ENCODE results near the gene STX1B.

Gene STX1B

DNA sequence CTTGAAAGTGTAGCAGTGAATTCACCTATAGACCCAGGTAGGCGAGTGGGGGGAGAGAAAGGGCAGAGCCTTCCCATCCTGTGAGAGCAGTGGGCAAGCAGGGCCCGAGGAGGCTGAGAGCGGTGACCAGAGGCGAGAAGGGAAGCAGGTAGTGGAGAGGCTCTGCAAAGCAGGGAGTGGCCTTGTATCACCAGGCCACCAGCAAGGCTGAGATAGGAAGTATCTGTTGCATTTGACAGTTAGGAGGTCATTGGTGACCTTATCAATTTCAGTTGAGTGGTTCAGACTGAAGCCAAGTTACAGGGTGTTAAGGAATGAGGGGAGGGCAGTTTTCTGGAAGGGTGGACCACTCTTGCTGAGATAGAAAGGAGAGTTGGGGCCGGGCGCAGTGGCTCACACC, 36.1 kb downstream of the STX1B start:
- peak; percentile 88 for DNase-seq

DNA sequence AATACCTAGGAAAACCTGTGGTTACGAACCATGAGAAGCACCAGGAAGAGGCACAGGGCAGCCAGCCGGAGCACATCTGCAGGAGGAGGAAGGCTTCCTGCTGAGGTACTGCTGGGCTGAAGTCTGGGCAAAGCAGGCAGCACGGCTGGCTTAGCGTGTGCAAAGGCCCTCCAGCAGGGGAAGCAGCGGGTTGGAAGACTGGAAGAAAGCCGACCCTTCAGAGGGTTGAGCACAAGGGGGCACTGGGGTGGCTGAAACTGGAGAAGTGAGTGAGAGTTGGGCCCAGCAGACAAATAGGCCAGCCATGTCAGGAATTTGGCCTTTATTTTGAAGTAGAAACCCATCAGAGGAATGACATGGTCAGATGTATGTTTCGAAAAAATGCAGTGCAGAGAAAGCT, 37.6 kb downstream of the STX1B start:
- DNase-seq, result peak; percentile 76

DNA sequence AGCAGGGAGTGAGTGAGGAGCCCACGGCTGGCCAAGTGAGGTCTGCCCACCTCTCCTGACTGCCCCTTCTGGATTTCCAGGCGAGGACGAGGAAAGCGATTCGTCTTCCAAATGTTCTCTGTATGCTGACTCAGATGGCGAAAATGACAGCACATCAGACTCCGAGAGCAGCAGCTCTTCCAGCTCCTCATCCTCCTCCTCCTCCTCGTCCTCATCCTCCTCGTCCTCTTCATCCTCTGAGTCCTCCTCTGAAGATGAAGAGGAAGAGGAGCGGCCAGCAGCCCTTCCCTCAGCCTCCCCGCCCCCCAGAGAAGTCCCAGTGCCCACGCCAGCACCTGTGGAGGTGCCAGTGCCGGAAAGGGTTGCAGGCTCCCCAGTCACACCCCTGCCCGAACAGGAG, 39.1 kb downstream of the STX1B start:
- no peak for DNase-seq

DNA sequence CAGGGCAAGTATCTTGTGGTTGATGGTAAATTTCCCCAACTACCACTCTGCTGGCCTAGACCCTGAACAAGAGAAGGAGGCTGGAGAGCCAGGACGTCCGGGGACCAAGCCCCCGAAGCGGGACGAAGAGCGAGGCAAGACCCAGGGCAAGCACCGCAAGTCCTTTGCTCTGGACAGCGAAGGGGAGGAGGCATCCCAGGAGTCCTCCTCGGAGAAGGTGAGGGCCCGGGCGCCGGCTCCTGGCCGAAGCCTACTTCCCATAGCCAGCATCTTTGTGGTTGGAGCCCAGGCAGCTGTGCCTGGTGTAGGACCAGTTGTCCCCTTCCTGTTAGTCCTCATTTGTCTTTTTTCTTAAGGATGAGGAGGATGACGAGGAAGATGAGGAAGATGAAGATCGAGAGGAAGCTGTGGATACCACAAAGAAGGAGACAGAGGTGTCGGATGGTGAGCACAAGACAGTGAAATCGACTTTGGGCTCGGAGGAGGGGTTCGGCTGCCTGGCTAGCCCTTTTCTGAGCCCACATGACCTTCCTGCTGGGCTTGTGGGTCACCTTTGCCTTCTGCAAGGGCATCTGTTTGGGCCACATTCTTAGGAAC, 41.1 kb downstream of the STX1B start:
- no peak for DNase-seq

DNA sequence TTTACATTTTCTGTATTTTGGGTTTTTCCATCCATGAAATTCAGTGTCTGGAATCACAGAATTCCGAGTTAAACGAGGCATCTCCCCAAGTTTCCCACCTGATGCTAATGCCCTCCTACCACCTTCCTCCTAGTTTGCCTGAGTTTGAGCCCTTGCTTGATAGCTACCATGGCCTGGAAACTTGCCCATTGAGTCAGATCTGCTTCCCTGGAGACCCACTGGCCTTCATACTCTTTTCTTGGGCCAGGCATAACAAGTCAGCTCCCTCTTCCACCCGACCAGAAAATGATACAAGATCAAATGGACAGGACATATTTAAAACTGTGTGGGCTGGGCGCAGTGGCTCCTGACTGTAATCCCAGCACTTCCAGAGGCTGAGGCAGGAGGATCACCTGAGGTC, 42.6 kb downstream of the STX1B start:
- DNase-seq, result no peak

DNA sequence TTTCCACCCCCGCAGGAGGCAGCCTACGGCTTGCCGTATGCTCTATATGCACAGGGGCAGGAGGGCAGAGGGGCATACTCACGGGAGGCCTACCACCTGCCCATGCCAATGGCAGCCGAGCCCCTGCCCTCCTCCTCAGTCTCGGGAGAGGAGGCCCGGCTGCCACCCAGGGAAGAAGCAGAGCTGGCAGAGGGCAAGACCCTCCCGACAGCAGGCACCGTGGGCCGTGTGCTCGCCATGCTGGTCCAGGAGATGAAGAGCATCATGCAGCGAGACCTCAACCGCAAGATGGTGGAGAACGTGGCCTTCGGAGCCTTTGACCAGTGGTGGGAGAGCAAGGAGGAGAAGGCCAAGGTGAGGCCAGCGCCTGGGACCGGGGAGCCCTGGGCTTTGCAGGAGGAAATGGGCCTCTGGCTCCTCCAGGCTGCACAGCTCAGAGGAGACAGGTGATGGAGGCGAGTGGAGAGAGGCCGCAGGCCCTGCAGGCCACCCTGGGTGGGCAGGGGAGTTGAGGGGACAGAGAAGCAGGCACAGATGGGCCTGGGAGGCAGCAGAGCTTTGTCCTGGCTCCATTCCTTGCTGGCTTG, 44.3 kb downstream of the STX1B start:
- DNase-seq, result no peak

DNA sequence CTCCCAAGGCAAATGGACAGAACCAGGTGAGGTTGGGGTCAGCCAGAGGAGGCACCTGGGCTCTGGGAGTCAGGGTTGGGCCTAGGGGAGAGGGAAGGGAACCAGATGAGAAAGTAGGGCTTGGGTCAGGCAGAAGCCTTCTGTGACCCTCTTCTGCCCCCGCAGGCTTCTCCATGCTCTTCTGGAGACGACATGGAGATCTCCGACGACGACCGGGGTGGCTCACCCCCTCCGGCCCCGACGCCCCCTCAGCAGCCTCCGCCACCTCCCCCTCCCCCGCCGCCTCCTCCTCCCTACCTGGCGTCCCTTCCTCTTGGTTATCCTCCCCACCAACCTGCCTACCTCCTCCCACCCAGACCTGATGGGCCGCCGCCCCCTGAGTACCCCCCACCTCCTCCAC, 45.0 kb downstream of the STX1B start:
- DNase-seq, result no peak

DNA sequence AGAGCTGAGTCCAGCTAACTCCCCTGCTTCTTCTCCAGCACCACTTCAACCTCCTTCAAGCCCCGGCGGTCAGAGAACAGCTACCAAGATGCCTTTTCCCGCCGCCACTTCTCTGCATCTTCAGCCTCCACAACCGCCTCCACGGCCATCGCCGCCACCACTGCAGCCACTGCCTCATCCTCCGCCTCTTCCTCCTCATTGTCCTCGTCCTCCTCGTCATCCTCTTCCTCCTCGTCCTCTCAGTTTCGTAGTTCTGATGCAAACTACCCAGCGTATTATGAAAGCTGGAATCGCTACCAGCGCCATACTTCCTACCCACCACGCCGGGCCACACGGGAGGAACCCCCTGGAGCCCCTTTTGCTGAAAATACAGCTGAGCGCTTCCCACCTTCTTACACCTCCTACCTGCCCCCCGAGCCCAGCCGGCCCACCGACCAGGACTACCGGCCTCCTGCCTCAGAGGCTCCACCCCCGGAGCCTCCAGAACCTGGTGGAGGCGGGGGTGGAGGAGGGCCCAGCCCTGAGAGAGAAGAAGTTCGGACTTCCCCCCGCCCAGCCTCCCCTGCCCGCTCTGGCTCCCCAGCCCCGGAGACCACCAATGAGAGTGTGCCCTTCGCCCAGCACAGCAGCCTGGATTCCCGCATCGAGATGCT, 45.7 kb downstream of the STX1B start:
- no peak for DNase-seq

DNA sequence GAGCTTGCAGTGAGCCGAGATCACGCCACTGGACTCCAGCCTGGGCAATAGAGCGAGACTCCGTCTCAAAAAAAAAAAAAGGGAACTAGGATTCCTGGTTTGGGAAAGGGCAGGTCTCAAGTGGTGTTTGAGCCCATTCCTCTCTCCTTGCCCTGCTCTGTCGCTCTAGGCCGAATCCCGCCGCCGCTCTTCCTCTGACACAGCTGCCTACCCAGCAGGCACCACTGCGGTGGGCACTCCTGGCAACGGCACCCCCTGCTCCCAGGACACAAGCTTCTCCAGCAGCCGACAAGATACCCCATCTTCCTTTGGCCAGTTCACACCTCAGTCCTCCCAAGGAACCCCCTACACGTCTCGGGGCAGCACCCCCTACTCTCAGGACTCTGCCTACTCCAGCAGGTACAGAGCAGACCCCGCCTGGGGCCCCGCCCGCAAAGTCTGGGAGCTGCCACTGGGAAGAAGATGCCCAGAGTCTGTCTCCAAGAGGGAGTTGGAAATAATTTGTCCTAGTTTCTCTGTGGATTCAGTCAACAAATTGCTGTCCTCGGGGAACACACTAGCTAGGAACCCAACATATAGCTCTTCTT, 46.4 kb downstream of the STX1B start:
- DNase-seq, result no peak

DNA sequence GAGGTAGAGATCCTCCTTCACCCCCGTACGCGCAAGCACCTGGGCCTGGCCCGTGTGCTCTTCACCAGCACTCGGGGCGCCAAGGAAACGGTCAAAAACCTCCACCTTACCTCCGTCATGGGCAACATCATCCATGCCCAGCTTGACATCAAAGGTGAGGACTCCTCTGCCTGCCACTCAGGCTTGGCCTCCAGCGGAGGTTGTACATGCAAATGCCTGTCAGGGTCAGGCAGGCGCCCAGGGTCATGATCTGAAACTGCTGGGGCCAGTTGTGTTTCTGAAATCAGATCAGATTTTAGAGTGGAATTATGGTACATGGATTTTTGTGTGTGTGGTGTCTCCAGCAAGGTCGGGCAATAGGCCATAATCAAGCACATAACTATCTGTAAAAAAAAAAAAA, 49.1 kb downstream of the STX1B start:
- DNase-seq, result no peak

DNA sequence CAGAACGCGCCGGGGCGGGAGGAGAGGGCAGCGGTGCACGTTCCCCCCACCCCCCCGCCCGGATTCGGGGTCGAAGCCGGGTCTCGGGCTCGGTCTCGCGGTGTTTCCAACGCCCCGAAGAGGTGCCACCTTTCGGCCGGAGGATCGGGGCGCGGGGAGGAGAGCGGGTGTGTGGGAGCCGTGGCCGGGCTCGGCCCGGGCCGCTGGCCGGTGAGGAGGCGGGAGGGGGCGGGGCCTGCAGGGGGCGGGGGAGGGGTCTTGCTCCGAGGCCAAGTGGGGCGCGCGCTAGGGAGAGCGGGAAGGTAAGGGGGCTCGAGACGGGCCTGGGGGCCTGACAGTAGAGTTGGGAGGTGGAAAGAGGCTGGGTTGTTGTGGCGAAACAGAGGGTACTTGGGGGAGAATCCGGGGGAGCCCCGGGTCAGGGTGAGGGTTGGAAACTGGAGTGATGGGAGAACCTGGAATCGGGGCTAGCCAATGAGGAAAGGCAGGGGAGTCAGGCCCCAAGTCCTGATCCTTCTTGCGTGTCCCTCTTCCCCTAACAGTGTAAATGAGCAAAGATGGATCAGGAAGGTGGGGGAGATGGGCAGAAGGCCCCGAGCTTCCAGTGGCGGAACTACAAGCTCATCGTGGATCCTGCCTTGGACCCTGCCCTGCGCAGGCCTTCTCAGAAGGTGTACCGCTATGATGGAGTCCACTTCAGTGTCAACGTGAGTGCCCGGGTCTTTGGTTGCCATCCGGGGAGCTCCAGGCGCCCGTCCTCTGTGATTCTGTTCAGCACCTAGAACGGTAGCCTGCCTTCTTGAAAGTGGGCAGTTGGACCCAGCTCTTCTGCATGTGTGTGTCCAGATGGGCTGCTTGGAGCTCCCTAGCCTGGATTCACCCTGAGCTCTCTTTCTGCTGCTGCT, 52.0 kb downstream of the STX1B start:
- DNase-seq, result peak; percentile 67

DNA sequence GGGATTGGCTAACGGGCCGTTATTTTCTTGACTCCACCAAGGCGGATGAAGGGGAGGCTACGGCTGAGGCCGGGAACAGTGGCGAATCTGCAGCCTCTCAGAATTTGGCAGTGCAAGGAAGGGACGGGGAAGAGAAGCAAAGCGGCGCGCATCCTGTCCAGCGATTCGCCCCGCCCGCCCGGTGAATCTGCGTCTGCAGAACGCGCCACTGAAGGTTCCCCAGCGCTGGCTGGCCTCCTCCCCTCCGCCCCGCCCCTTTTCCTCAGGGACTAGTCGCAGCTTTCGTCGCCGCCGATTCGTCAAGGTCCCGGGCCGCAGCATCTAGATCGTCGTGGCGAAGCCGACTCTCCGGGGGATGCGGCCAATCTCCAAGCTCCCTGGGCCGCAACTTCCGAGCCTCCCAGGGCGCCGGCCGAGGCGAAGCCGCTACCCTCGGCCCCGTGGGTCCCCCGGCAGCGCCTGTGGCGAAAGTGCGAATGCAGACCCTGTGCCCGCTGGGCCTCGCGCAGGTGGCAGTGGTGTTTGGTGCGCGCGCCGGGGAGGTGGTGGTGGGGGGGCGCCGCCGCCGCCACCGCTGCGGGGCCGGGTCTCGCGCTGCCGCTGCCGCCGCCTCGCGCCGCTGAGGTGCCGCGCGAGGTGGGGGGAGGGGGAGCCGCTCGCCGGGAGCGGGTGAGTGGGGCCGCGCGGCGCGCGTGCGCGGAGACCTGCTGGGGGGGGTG, 52.8 kb downstream of the STX1B start, which contains the start of gene SETD1A:
Gene SETD1A, plus strand, starts transcription at position 299 of the 719 bp plus-strand sequence. CDS start 978 bp downstream, outside the sequence.
- peak; percentile 99 for DNase-seq

DNA sequence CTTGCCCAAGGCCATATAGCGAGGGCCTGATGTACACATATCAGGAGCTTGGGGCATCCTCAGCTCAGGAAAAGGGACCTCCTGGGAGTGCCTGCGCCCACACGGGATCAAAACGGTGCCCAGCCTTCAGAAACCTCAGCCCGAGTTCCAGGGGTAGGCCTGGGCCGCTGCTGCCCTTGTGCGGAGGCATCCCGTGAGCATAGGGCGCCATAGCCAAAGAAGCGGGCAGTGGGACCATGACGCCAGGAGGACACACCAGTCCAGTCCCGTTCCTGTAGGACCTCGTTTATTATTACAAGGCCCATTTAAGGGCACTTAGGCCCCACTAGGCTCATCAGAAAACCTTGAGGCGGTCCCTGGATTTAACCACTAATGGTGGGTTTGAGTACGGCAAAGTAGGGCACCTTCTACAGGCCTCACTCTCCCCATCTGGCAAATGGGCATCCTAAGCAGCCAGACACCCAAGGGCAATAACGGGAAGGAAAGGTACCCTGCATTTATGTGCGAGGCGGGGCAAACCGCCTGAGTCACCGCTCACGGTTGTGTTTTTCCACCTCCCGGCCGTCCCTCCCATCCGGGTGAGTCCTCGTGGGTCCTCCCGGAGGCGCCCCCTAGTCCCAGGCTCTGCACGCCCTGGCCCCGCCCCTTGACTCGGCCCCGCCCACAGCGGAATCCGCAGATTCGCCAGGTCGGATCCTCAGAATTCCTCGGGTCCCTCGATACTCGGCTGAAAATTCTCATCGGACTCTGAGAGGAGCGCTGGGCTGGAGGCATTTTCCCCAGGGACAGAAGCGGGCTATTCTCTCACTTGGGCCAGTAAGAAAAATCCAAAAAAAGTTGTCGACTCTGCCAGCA, 53.6 kb downstream of the STX1B start:
- peak; percentile 91 for DNase-seq

DNA sequence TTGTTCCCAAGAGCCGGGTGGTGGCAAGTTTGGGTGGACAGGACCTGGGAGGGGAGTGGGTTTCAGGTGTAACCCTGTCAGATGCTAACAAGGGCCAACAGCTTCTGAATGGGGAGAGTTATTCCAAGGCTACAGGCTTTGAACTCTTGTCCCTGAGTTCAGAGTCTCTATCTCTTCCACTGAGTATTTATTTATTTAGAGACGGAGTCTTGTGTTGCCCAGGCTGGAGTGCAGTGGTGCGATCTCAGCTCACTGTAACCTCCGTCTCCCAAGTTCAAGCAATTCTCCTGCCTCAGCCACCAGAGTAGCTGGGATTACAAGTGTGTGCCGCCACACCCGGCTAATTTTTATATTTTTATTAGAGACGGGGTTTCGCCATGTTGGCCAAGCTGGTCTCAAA, 55.4 kb downstream of the STX1B start:
- DNase-seq, result no peak

DNA sequence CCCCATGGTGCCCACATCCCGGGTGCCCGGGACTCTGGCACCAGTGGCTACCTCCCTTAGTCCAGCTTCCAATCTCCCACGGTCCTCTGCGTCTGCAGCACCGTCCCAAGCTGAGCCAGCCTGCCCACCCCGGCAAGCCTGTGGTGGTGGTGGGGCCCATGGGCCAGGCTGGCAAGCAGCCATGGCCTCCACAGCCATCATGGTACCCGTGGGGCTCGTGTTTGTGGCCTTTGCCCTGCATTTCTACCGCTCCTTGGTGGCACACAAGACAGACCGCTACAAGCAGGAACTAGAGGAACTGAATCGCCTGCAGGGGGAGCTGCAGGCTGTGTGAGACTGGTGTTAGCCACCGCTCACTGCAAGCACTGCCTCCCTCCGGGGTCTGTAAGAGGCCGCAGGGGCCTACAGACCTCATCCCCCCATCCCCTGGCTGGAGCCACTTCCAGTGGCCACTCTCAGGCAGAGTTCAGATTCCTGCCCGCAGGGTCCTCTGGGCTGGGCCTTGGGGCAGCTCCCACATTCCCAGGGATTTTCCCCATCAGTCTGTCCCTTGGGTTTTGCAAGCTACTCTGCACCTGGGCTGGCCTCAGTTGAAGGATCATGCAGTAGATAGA, 56.8 kb downstream of the STX1B start:
- DNase-seq, result peak; percentile 94

DNA sequence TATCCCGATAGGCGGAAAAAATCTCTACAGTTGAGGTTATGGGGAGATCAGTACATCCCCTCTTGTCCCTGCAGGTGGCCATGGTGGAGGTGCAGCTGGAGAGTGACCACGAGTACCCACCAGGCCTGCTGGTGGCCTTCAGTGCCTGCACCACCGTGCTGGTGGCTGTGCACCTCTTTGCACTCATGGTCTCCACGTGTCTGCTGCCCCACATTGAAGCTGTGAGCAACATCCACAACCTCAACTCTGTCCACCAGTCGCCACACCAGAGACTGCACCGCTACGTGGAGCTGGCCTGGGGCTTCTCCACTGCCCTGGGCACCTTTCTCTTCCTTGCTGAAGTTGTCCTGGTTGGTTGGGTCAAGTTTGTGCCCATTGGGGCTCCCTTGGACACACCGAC, 57.3 kb downstream of the STX1B start:
- DNase-seq, result no peak

DNA sequence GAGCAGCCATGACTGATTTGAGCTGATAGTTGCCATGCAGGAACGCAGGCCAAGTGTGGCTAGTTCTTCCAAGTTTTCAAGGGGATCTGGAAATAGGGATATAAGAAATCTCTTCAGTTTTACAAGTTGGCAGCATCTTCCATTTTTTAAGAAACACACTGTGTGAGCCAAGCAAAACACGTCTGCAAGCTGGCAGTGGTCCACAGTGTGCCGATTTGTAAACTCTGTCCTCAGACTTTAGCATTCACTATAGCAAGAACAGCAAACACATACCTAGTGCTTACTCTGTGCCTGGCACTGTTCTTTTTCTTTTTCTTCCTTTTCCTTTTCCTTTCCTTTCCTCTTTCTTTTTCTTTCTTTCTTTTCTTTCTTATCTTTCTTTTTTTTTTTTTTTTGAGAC, 58.7 kb downstream of the STX1B start:
- DNase-seq, result no peak

DNA sequence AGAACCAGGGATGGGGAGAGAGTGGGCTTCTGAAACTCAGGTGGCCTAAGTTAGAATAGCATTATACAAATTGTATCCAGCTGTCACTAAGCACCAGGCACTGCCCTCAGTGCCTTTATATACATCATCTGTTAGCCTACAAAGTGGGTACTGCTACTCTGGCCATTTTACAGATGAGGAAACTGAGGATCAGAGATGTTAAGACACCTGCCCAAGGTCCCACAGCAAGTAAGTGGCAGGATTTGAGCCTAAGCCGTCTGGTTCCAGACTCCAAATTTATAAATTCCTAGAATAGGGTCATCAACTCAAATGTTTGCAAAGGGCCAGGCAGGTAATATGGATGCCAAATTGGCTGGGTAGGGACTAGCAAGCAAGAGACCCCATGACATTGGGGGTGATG, 59.2 kb downstream of the STX1B start:
- DNase-seq, result no peak

DNA sequence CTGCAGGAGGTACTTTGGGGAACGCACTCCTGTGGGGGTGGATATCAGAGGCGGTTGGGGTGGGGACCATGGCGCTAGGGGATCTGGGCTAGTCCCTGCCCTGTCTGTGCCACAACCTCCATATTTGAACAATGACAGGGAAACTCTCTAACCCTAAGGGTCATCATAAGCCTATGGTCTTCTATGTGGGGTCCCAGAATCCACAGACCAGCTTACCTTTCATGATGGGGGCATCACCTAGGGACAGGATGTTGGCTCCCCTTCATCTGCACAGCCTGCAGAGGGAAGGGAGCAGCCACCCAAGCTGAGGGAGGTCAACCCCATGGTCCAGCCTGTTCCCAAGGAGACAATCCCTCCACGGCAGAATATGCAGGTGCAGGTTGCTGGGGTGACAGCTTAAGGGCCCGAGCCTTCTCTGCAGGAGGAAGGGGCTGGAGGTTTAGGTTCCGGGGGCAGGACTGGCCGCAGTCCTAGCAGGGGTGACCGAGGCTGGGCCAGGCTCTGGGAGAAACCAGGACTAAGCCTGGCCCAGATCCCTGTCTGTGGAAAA, 59.8 kb downstream of the STX1B start:
- DNase-seq, result no peak

DNA sequence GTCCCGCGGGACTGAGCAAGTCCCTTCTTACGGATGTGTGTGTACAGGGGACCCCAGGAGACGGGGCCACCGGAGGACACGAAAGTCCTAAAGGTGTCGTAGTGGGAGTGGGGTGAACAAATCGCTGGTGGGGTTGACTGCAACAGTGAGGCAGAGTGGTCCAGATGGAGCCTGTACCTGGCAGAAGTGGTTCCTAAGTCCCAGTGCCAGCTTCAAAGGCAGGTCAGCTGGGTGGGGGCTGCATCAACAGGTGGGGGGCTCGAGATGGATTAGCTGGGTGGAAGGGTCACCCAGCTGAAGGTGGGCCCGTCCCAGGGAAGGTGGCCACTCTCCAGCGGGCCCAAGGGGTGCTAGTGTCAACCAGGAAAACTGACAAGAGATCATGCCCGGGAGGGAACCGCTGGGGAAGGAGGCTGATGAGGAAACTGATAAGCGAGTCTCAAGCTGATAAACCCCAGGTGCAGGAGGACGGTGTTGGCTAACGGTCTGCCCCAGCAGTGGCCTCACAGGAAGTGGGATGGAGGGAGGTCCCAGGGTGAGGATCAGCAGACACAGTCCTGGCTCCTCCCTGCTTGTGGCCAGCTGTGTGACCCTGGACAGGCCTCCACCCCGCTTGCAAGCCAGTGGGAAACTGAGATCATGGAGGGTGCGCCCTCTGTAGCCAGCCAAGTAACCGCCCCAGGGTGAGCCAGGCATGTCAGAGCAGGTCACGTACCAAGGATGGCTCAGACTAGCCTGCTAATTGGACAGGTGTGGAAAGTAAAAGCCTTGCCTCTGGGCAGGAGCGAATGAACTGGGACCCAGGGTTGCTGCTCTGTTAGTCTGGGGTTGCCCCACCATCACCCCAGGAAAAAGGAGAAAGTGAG, 60.6 kb downstream of the STX1B start:
- DNase-seq, result peak; percentile 95
